Loucy (cell line): ENCODE measurements around the gene OGFRL1.

Source experiments
- CTCF ChIP-seq: fragments of 200-600 bp; sonication (generic); conservative IDR thresholded peaks from 2 replicates; pipeline ENCODE4 v1.5.1; 2014; ENCODE audit warnings: mild to moderate bottlenecking, antibody characterized with exemption, low read length
- EZH2phosphoT487 ChIP-seq: fragments of 200-600 bp; IDR thresholded peaks from 2 replicates; pipeline ENCODE4 v1.6.1; 2018; ENCODE audit warnings: antibody characterized with exemption, mild to moderate bottlenecking, moderate library complexity, borderline replicate concordance

- TF ChIP-seq CTCF (no peak), EZH2phosphoT487 (no peak)
Observed at GRCh38 chr6:71342772-71343171, 54.2 kb downstream of the OGFRL1 start.
